Cardiac muscle cell (in vitro differentiated cells and primary cell): ENCODE data around the gene LMAN1L. TPM values are rescaled to one million over a fixed set of nuclear protein-coding genes. Genes with fewer than 3 reads are reported as not detected.

Experiments used
- DNase-seq, 2 donors: peaks; one replicate each; pipeline versions ENCODE4 v3.0.0 to v3.0.0-alpha.2; 2010 to 2017; ENCODE audit warnings: low read depth in 1 of 2, low spot score in 1 of 2
- H3K27ac ChIP-seq: fragments of 200-600 bp; sonication (generic); 2 replicates; pipeline ENCODE4 v1.5.1; 2016
- H3K27me3 ChIP-seq: fragments of 200-600 bp; sonication (generic); 2 replicates; pipeline ENCODE4 v1.6.0; 2016; ENCODE audit warnings: control low read depth
- H3K36me3 ChIP-seq: fragments of 200-600 bp; sonication (generic); 2 replicates; pipeline ENCODE4 v1.5.1; 2016; ENCODE audit warnings: control low read depth
- H3K4me1 ChIP-seq: fragments of 200-600 bp; sonication (generic); 2 replicates; pipeline ENCODE4 v1.8.1; 2017; ENCODE audit warnings: low read depth, mild to moderate bottlenecking, mixed run types
- H3K4me3 ChIP-seq: fragments of 200-600 bp; sonication (generic); 2 replicates; pipeline ENCODE4 v1.5.1; 2016; ENCODE audit warnings: mild to moderate bottlenecking
- H3K9me3 ChIP-seq: fragments of 200-600 bp; sonication (generic); 2 replicates; pipeline ENCODE4 v1.5.1; 2017; ENCODE audit warnings: low read depth, mild to moderate bottlenecking, control low read depth
- CTCF ChIP-seq: IDR thresholded peaks from 2 replicates; pipeline ENCODE4 v1.5.1; 2012; ENCODE audit warnings: low read depth, mild to moderate bottlenecking, low read length
- polyA plus RNA-seq: library from polyadenylated mRNA; unstranded; fragments of >200 nt; fragmentation: Nextera tagmentation; extraction: Ambion mirVana; gene quantifications from 2 replicates; pipeline ENCODE4 v1.2.1, GENCODE V29; 2016
- total RNA-seq: library from RNA; depleted of rRNA; stranded (reverse); fragments of >200 nt; gene quantifications from 2 replicates; pipeline ENCODE4 v1.2.3, GENCODE V29; 2016

The LMAN1L gene
- total and polyA plus RNA-seq, 2 experiments from 2014 or later: not detected

DNA sequence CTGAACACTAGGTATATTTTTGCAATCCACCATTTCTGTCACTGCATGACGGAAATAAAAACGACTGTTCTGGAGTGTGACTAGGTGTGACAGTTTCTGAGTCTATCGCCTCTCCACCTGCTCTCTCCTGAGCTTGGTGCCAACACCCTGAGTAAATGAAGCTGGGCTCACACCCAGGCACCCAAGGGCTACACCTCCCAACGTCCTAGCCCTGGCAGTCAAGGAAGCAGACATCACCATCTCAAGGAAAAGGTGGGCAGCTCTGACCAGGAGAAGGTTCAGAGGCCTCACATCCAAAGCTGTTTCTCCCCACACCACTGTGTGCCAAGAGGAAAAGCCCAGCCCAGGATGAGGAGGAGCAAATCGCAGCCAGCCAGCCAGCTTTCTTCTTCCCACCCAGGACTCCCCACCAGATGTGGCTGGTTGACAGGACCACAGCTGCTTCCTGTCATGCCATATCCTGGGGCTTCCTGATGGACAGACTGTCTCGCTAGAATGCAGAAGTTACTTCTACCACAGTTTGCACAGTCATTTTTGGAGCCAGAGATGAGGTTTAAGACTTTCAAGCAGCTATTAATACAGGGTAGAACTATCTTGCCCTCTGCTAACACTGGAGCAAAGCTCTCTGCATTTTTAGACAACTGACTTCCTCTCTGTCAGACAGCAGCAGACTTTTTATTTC, 57.2 kb downstream of the LMAN1L start:
- peak in 1 of 2 donors; percentile 73 for DNase-seq
- no peak for TF ChIP-seq CTCF
- peak overlapping the region; percentile 96 for H3K27ac ChIP-seq
- H3K4me3 ChIP-seq: no peak overlapping the region
- H3K27me3 ChIP-seq: no peaks in the 10 kb centered on the region
- peaks cover 32% of the 10 kb centered on the region for H3K4me1 ChIP-seq
- no peaks in the 10 kb centered on the region for H3K36me3 ChIP-seq
- no peaks in the 10 kb centered on the region for H3K9me3 ChIP-seq

DNA sequence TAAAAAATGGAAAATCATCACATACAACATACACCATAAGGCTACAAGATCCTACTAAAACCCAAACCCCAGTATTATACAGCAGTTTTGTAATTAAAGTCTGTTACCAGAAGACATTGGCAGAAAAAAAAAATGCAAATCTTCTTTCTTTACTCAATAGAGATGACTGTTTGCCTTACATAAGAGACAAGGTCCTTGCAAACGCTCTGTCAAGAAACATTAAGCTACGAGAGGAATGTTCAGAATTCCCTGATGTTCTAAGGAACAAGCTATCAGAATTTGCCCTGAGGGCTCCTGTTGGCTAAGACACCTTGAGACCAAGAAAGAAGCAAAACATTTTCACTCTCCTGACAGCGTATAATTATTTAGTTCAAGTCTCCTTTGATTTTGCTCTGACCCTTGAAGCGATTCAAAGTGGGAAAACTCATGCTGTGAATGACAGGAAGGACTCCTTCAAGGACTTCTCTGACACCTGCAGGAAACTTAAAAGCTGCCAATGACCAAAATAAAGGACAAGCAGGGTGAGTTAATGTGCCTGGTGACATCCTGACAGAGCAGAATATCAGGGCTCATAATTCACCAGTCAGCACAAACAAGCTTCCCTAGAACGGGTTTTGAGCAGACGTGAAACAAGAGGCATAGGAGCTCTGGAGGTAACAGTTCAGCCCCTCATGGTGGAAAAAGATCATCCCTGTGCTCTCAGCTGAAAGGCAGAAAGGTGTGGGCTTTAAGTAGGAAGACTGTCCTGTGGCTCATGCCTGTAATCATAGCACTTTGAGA, 58.0 kb downstream of the LMAN1L start:
- no peak for TF ChIP-seq CTCF
- peak overlapping the region; percentile 1 for H3K4me3 ChIP-seq
- no peaks in the 10 kb centered on the region for H3K27me3 ChIP-seq
- peaks cover 32% of the 10 kb centered on the region for H3K4me1 ChIP-seq
- H3K9me3 ChIP-seq: no peaks in the 10 kb centered on the region
- no peaks in the 10 kb centered on the region for H3K36me3 ChIP-seq
- no peak for DNase-seq
- peak overlapping the region; percentile 96 for H3K27ac ChIP-seq

GRCh38 chr15:74872702-74873035, 60.0 kb downstream of the LMAN1L start:
- DNase-seq: no peak
- TF ChIP-seq CTCF: no peak
- H3K27ac ChIP-seq: peak overlapping the region; percentile 87

DNA sequence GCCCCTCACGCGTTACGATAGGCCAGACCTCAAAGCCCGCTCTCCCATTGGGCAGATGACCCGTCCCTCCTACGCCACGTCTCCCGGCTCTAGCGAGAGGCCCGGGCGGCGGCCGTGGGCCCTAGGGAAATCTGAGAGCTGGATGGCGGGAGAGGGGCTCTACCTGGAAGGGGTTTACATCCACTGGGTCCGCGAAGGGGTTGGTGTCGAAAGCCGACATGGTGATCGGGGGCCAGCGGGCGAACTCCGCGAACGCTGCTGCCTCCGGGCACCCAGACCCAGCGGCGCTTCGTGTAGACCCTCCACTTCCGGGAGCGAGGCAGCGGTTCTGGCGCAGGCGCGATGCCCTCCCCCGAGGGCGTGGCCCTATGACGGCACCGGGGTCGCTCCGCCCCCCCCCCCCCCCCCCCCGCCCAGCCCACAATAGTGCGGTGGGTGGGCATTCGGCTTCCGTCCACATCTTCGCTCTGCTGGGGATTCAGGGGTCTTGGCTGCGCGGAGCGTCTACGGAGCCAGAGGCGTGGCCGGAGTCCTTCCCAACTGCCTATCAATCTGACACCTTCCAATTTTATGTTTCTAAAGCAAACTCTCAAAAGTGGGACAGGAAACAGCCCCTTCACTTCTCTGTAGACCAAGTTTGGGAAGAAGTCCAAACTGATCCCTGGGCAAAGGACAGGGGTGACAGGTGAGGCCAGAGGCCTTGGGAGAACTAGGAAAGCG, 60.6 kb downstream of the LMAN1L start, which contains the start of gene SCAMP2:
Gene SCAMP2 (minus strand): TSS at position 330 of the 720 bp plus-strand sequence. CDS start 110 bp downstream, at position 220.
- DNase-seq: peak; percentile 96 to 97
- H3K4me1 ChIP-seq: peaks cover 28% of the 10 kb centered on the region
- peak within 1 kb of the TSS; percentile 87 for H3K27ac ChIP-seq
- no peaks in the 10 kb centered on the region for H3K36me3 ChIP-seq
- H3K4me3 ChIP-seq: peak within 1 kb of the TSS; percentile 43
- TF ChIP-seq CTCF: no peak
- no peaks in the 10 kb centered on the region for H3K9me3 ChIP-seq
- H3K27me3 ChIP-seq: no peaks in the 10 kb centered on the region

More at GRCh38 chr15:74872702-74873035, 60.0 kb downstream of the LMAN1L start:
- Histone ChIP-seq H3K4me1 (peaks cover 28% of the 10 kb centered on the region), H3K4me3 (peak overlapping the region; percentile 43), H3K36me3 (no peaks in the 10 kb centered on the region), H3K27me3 (no peaks in the 10 kb centered on the region), H3K9me3 (no peaks in the 10 kb centered on the region)

DNA sequence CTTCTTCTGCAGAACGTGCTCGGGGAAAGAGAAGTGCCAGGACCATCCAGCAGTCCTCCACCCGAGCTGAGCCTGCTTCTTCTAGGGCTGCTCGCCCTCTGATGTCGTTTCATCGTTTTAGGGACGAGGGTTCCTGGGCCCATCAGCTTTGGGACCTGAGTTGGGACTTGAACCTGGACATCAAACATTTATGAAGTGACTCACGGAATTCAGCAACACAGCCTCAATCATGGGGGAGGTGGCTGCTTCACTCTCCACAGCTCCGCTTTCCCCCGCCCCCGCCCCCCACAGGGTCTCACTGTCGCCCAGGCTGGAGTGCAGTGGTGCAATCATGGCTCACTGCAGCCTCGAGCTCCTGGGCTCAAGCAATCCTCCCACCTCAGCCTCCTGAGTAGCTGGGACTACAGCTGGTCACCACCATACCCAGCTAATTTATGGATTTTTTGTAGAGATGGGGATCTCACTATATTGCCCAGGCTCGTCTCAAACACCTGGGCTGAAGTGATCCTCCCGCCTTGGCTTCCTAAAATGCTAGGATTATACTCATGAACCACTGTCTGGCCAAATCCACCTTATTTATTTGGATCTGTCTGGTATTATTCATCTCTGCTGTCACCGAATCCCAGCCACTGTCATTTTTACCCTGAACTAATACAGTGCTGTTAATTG, 61.3 kb downstream of the LMAN1L start:
- Histone ChIP-seq H3K9me3 (no peaks in the 10 kb centered on the region), H3K36me3 (no peaks in the 10 kb centered on the region), H3K27ac (peak overlapping the region; percentile 87), H3K4me3 (peak overlapping the region; percentile 43), H3K27me3 (no peaks in the 10 kb centered on the region), H3K4me1 (peaks cover 25% of the 10 kb centered on the region)
- no peak for TF ChIP-seq CTCF
- peak in 1 of 2 donors; percentile 16 for DNase-seq
